Karpas-422 (cell line): ENCODE data around the gene ZNF223. TPM values are rescaled to one million over a fixed set of nuclear protein-coding genes. Genes with fewer than 3 reads are reported as not detected.

Source experiments
- DNase-seq: peaks from one replicate; pipeline ENCODE4 v3.0.0-alpha.2; 2015
- H2AFZ ChIP-seq: fragments of 200-600 bp; sonication (generic); 2 replicates; pipeline ENCODE4 v1.6.1; 2014; ENCODE audit warnings: antibody characterized with exemption, low read length, mixed read lengths
- H3K27ac ChIP-seq: fragments of 200-600 bp; sonication (generic); 2 replicates; pipeline ENCODE4 v1.5.1; 2014; ENCODE audit warnings: mild to moderate bottlenecking, low read length, moderate library complexity
- H3K27me3 ChIP-seq: fragments of 200-600 bp; sonication (generic); 2 replicates; pipeline ENCODE4 v1.6.1; 2014; ENCODE audit warnings: low read length, mixed read lengths
- H3K36me3 ChIP-seq: fragments of 200-600 bp; sonication (generic); 2 replicates; pipeline ENCODE4 v1.6.1; 2014; ENCODE audit warnings: low read length, mixed read lengths; ENCODE audit not compliant: insufficient read depth
- H3K4me1 ChIP-seq: fragments of 200-600 bp; sonication (generic); 2 replicates; pipeline ENCODE4 v1.6.1; 2014; ENCODE audit warnings: mild to moderate bottlenecking, low read length, mixed read lengths
- H3K4me2 ChIP-seq: fragments of 200-600 bp; sonication (generic); 2 replicates; pipeline ENCODE4 v1.6.1; 2014; ENCODE audit warnings: low read length, low read depth, mild to moderate bottlenecking; ENCODE audit not compliant: poor library complexity, severe bottlenecking
- H3K4me3 ChIP-seq: fragments of 200-600 bp; sonication (generic); 2 replicates; pipeline ENCODE4 v1.5.1; 2014; ENCODE audit warnings: mild to moderate bottlenecking, antibody characterized with exemption, low read length, mixed read lengths
- H3K79me2 ChIP-seq: fragments of 200-600 bp; sonication (generic); 2 replicates; pipeline ENCODE4 v1.6.1; 2014; ENCODE audit warnings: mild to moderate bottlenecking, low read length, mixed read lengths
- H3K9ac ChIP-seq: fragments of 200-600 bp; sonication (generic); 2 replicates; pipeline ENCODE4 v1.6.0; 2014; ENCODE audit warnings: low read length
- H3K9me2 ChIP-seq: fragments of 200-600 bp; sonication (generic), shearing (Covaris generic); replicated peaks from 2 replicates; pipeline ENCODE4 v1.6.0; 2014; ENCODE audit warnings: mild to moderate bottlenecking, low read length, moderate library complexity; ENCODE audit not compliant: insufficient read depth
- H3K9me3 ChIP-seq: fragments of 300-700, 200-600 bp; sonication (generic); 2 replicates; pipeline ENCODE4 v1.6.1; 2014; ENCODE audit warnings: low read length, mixed read lengths
- H4K20me1 ChIP-seq: fragments of 200-600 bp; sonication (generic); 2 replicates; pipeline ENCODE4 v1.6.1; 2014; ENCODE audit warnings: mild to moderate bottlenecking, antibody characterized with exemption, low read length, low read depth; ENCODE audit not compliant: insufficient read depth
- total RNA-seq: library from RNA; depleted of rRNA; stranded (reverse); fragments of >200 nt; shearing (Covaris generic); gene quantifications from 2 replicates; pipeline ENCODE4 v1.2.3, GENCODE V29; 2014; ENCODE audit warnings: low replicate concordance

Gene ZNF223
- total RNA-seq, 1 experiment from 2014 or later, result not detected

GRCh38 chr19:44019498-44019897 is 32.3 kb upstream of the ZNF223 start:
- Histone ChIP-seq H3K4me3 (no peak overlapping the region), H3K27ac (no peak overlapping the region), H3K4me2 (no peak overlapping the region), H3K27me3 (no peaks in the 10 kb centered on the region), H3K9me2 (no peaks in the 10 kb centered on the region), H2AFZ (no peak overlapping the region), H3K9ac (no peak overlapping the region), H3K9me3 (peaks cover 11% of the 10 kb centered on the region; the same call in 1 of the 2 replicates), H3K36me3 (no peaks in the 10 kb centered on the region), H3K4me1 (no peaks in the 10 kb centered on the region), H4K20me1 (no peaks in the 10 kb centered on the region), H3K79me2 (no peaks in the 10 kb centered on the region)
- no peak for DNase-seq

DNA sequence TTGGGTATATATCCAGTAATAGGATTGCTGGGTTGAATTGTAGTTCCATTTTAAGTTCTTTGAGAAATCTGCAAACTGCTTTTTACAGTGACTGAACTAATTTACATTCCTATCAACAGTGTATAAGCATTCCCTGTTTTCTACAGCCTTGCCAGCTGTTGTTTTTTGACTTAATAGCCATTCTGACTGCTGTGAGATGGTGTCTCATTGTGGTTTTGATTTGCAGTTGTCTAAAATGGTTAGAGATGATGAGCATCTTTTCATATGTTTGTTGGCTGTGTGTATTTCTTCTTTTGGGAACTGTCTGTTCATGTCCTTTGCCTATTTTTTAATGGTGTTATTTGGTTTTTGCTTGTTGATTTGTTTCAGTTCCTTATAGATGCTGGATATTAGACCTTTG is 30.6 kb upstream of the ZNF223 start:
- Histone ChIP-seq H3K9ac (no peak overlapping the region), H2AFZ (no peak overlapping the region), H3K4me1 (peaks cover 7% of the 10 kb centered on the region), H3K9me3 (0 out of 2 replicates have a peak, but pooled peaks cover 3% of the 10 kb centered on the region), H3K79me2 (no peaks in the 10 kb centered on the region), H3K9me2 (no peaks in the 10 kb centered on the region), H3K4me3 (no peak overlapping the region), H3K27me3 (no peaks in the 10 kb centered on the region), H3K36me3 (no peaks in the 10 kb centered on the region), H4K20me1 (no peaks in the 10 kb centered on the region), H3K27ac (no peak overlapping the region), H3K4me2 (no peak overlapping the region)
- no peak for DNase-seq

GRCh38 chr19:44024900-44025216 is 27.0 kb upstream of the ZNF223 start:
- H3K36me3 ChIP-seq, result peaks cover 11% of the 10 kb centered on the region
- H4K20me1 ChIP-seq, result no peaks in the 10 kb centered on the region
- peak overlapping the region; percentile 97 for H2AFZ ChIP-seq
- no peak for DNase-seq
- no peaks in the 10 kb centered on the region for H3K9me2 ChIP-seq
- H3K4me1 ChIP-seq, result peaks cover 7% of the 10 kb centered on the region
- no peaks in the 10 kb centered on the region for H3K79me2 ChIP-seq
- peak overlapping the region; percentile 65 for H3K4me2 ChIP-seq
- H3K9ac ChIP-seq, result 0 out of 2 replicates have a peak overlapping the region, but pooled peaks have one; percentile 19
- H3K4me3 ChIP-seq, result peak overlapping the region; percentile 72; the same call in 1 of the 2 replicates
- H3K27me3 ChIP-seq, result no peaks in the 10 kb centered on the region
- peaks cover 4% of the 10 kb centered on the region for H3K9me3 ChIP-seq
- H3K27ac ChIP-seq, result no peak overlapping the region

GRCh38 chr19:44025217-44025936 is 26.5 kb upstream of the ZNF223 start, which contains the start of gene ZNF222:
Gene ZNF222, plus strand, starts transcription at chr19:44025379. Its CDS starts 58 bp downstream, at chr19:44025437.
- H3K9me3 ChIP-seq, result peaks cover 9% of the 10 kb centered on the region

GRCh38 chr19:44026622-44027021 is 25.2 kb upstream of the ZNF223 start:
- Histone ChIP-seq H3K27me3 (no peaks in the 10 kb centered on the region), H3K9ac (no peak overlapping the region), H2AFZ (no peak overlapping the region), H3K9me2 (no peaks in the 10 kb centered on the region), H3K4me3 (no peak overlapping the region), H3K79me2 (no peaks in the 10 kb centered on the region), H3K9me3 (peaks cover 14% of the 10 kb centered on the region), H3K4me2 (no peak overlapping the region), H4K20me1 (no peaks in the 10 kb centered on the region), H3K4me1 (peaks cover 7% of the 10 kb centered on the region), H3K27ac (no peak overlapping the region), H3K36me3 (peaks cover 15% of the 10 kb centered on the region)
- no peak for DNase-seq

More at GRCh38 chr19:44025217-44025936, 26.5 kb upstream of the ZNF223 start, which contains the start of gene ZNF222:
- Histone ChIP-seq H2AFZ (peak within 1 kb of the TSS; percentile 97), H3K9me2 (no peaks in the 10 kb centered on the region), H4K20me1 (no peaks in the 10 kb centered on the region), H3K4me2 (peak within 1 kb of the TSS; percentile 65), H3K79me2 (no peaks in the 10 kb centered on the region), H3K27me3 (no peaks in the 10 kb centered on the region), H3K4me3 (peak within 1 kb of the TSS; percentile 72), H3K36me3 (peaks cover 11% of the 10 kb centered on the region), H3K9ac (peak within 1 kb of the TSS; percentile 70), H3K4me1 (peaks cover 7% of the 10 kb centered on the region), H3K27ac (no peak within 1 kb of the TSS)
- DNase-seq, result peak; percentile 86

DNA sequence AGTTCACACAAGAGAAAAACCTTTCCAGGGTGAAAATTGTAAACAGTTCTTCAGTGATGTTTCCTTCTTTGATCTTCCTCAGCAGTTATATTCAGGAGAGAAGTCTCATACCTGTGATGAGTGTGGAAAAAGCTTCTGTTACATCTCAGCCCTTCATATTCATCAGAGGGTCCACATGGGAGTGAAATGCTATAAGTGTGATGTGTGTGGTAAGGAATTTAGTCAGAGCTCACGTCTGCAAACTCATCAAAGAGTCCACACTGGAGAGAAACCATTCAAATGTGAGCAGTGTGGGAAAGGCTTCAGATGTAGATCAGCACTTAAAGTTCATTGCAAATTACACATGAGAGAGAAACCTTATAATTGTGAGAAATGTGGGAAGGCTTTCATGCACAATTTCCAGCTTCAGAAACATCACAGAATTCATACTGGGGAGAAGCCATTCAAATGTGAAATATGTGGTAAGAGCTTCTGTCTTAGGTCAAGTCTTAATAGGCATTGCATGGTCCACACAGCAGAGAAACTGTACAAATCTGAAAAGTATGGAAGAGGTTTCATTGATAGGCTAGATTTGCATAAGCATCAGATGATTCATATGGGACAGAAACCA is 19.7 kb upstream of the ZNF223 start:
- Histone ChIP-seq H3K36me3 (peaks cover 22% of the 10 kb centered on the region), H3K4me3 (no peak overlapping the region), H3K79me2 (no peaks in the 10 kb centered on the region), H3K4me1 (no peaks in the 10 kb centered on the region), H3K4me2 (no peak overlapping the region), H2AFZ (no peak overlapping the region), H3K27me3 (no peaks in the 10 kb centered on the region), H3K9me3 (peaks cover 26% of the 10 kb centered on the region), H3K9ac (no peak overlapping the region), H4K20me1 (no peaks in the 10 kb centered on the region), H3K9me2 (no peaks in the 10 kb centered on the region), H3K27ac (no peak overlapping the region)
- DNase-seq, result no peak

- no peaks in the 10 kb centered on the region for H3K4me1 ChIP-seq
- H3K9ac ChIP-seq, result no peak overlapping the region
- no peak overlapping the region for H2AFZ ChIP-seq
- no peak for DNase-seq
- no peaks in the 10 kb centered on the region for H3K27me3 ChIP-seq
- no peaks in the 10 kb centered on the region for H3K9me3 ChIP-seq
- H3K36me3 ChIP-seq, result no peaks in the 10 kb centered on the region
- H4K20me1 ChIP-seq, result no peaks in the 10 kb centered on the region
- no peak overlapping the region for H3K4me2 ChIP-seq
- no peaks in the 10 kb centered on the region for H3K9me2 ChIP-seq
- H3K79me2 ChIP-seq, result no peaks in the 10 kb centered on the region
- H3K4me3 ChIP-seq, result no peak overlapping the region
- no peak overlapping the region for H3K27ac ChIP-seq
These were observed 9.7 kb upstream of the ZNF223 start for GRCh38 chr19:44042147-44042546.

DNA sequence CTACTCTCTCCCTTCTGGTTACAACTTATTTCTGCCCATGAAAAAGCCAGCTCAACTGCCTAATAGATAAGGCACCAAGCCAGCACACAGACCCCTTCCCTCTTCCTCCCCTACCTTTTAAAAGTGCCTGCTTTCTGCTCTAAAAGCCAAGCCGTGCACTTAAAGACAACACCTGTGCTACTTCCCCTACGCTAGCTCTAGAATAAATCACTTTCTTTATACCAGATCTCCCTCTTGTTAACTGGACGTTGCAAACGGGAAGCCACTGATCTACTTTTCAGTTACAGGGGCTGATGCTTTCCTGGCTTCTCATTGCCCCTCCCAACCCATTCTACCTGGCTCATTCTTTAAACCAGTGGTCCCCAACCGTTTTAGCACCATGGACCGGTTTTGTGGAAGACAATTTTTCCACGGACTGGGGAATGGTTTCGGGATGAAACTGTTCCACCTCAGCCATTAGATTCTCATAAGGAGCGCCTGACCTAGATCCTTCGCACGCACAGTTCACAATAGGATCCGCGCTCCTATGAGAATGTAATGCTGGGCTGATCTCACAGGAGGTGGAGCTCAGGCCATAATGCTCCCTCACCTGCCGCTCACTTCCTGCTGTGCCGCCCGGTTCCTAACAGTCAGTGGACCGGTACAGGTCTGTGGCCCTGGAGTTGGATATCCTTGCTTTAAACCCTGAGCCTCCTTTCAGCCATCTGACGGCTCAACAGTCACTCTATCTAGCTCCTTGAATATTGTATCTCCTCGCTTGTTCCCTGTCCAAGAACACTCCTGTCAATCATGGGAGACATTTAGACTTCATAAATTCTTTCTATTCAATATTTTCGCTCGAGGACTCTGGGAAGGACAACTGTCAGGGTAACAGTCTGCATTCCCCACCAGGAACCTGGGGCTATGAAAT is 841 bp upstream of the ZNF223 start:
- no peak overlapping the region for H3K9ac ChIP-seq
- H3K79me2 ChIP-seq, result no peaks in the 10 kb centered on the region
- H3K27ac ChIP-seq, result no peak overlapping the region
- H3K4me3 ChIP-seq, result no peak overlapping the region
- H2AFZ ChIP-seq, result no peak overlapping the region
- no peaks in the 10 kb centered on the region for H3K9me2 ChIP-seq
- no peak overlapping the region for H3K4me2 ChIP-seq
- no peaks in the 10 kb centered on the region for H3K27me3 ChIP-seq
- no peaks in the 10 kb centered on the region for H3K4me1 ChIP-seq
- H3K9me3 ChIP-seq, result no peaks in the 10 kb centered on the region
- no peak for DNase-seq
- H4K20me1 ChIP-seq, result no peaks in the 10 kb centered on the region
- no peaks in the 10 kb centered on the region for H3K36me3 ChIP-seq
